Suprapubic skin (tissue), 4 donors: ENCODE measurements around the gene IDH3A.

Experiments
- CTCF ChIP-seq, 2 donors: fragments of 200-600 bp in 1 of 2; fragments of 450-650 bp in 1 of 2; sonication (generic) in 1 of 2; IDR thresholded peaks; one replicate each; pipeline ENCODE4 v1.5.1; 2016 to 2019; ENCODE audit warnings: antibody characterized with exemption in 2 of 2, mild to moderate bottlenecking in 1 of 2, moderate library complexity in 1 of 2
- EP300 ChIP-seq: sonication (generic); formaldehyde crosslinking; IDR thresholded peaks from one replicate; pipeline ENCODE4 v1.6.1; 2017; ENCODE audit warnings: antibody characterized with exemption
- POLR2A ChIP-seq, 2 donors: fragments of 450-650 bp; IDR thresholded peaks; one replicate each; pipeline ENCODE4 v1.6.1; 2017; ENCODE audit warnings: antibody characterized with exemption in 2 of 2, mild to moderate bottlenecking in 2 of 2, moderate library complexity in 2 of 2
- POLR2AphosphoS5 ChIP-seq, 3 donors: sonication (generic); formaldehyde crosslinking; IDR thresholded peaks; one replicate each; pipeline ENCODE4 v1.6.1; 2017; ENCODE audit warnings: antibody characterized with exemption in 3 of 3

GRCh38 chr15:78164010-78164409, 14.8 kb downstream of the IDH3A start:
- TF ChIP-seq CTCF (IDR thresholded peaks at IDR 0.05) (no peak), POLR2A (IDR thresholded peaks at IDR 0.05) (no peak), POLR2AphosphoS5 (IDR thresholded peaks at IDR 0.05) (no peak), EP300 (no peak)
